Liver (tissue), 3 donors: ENCODE data around the gene OPRL1.

Experiments
- CTCF ChIP-seq: fragments of 150-350 bp; IDR thresholded peaks from 2 replicates; pipeline ENCODE4 v1.5.1; 2017; ENCODE audit warnings: improper control_type of control experiment, low read depth, low read length; ENCODE audit not compliant: missing input control
- FOXA1 ChIP-seq: IDR thresholded peaks from 2 replicates; pipeline ENCODE4 v1.6.1; 2016; ENCODE audit warnings: antibody characterized with exemption
- GABPA ChIP-seq, 2 donors: IDR thresholded peaks in 1 of 2; conservative IDR thresholded peaks in 1 of 2; 2 replicates each; pipeline ENCODE4 v1.6.1; 2016; ENCODE audit warnings: antibody characterized with exemption in 2 of 2, mild to moderate bottlenecking in 1 of 2, moderate library complexity in 1 of 2
- HNF4G ChIP-seq: IDR thresholded peaks from 2 replicates; pipeline ENCODE4 v1.6.1; 2016; ENCODE audit warnings: antibody characterized with exemption
- MAX ChIP-seq: IDR thresholded peaks from 2 replicates; pipeline ENCODE4 v1.6.1; 2016; ENCODE audit warnings: antibody characterized with exemption
- NR2F2 ChIP-seq: IDR thresholded peaks from 2 replicates; pipeline ENCODE4 v1.6.1; 2016; ENCODE audit warnings: antibody characterized with exemption
- RXRA ChIP-seq, 2 donors: IDR thresholded peaks; 2 replicates each; pipeline ENCODE4 v1.6.1; 2017 to 2018; ENCODE audit warnings: antibody characterized with exemption in 2 of 2, mild to moderate bottlenecking in 1 of 2
- SP1 ChIP-seq: IDR thresholded peaks from 2 replicates; pipeline ENCODE4 v1.6.1; 2018; ENCODE audit warnings: antibody characterized with exemption, mild to moderate bottlenecking
- YY1 ChIP-seq: IDR thresholded peaks from 2 replicates; pipeline ENCODE4 v1.6.1; 2016; ENCODE audit warnings: antibody characterized with exemption, mild to moderate bottlenecking
- donor health status: healthy.
- donor health status: healthy.

GRCh38 chr20:64115171-64115911 is 35.5 kb downstream of the OPRL1 start:
- TF ChIP-seq CTCF (no peak), SP1 (no peak), NR2F2 (no peak), FOXA1 (no peak), HNF4G (no peak), YY1 (no peak), GABPA (IDR thresholded peaks at IDR 0.05 in 1 of 2, conservative IDR thresholded peaks at IDR 0.05 in 1 of 2) (no peak), MAX (no peak), RXRA (IDR thresholded peaks at IDR 0.05) (no peak)
